MM.1S (cell line): ENCODE measurements around the gene PAAF1.

Experiments used
- DNase-seq: peaks from one replicate; pipeline ENCODE4 v3.0.0-alpha.2; 2015
- H2AFZ ChIP-seq: fragments of 300-600 bp; sonication (generic); 2 replicates; pipeline ENCODE4 v1.6.0; 2016; ENCODE audit warnings: antibody characterized with exemption, low read length
- H3F3A ChIP-seq: fragments of 300-600 bp; sonication (generic); 2 replicates; pipeline ENCODE4 v1.6.1; 2016; ENCODE audit warnings: mild to moderate bottlenecking, antibody characterized with exemption, low read length, moderate library complexity, mixed read lengths; ENCODE audit not compliant: insufficient read depth
- H3K27ac ChIP-seq: fragments of 300-600 bp; sonication (generic); 2 replicates; pipeline ENCODE4 v1.5.1; 2016; ENCODE audit warnings: mild to moderate bottlenecking, low read length
- H3K27me3 ChIP-seq: fragments of 300-600 bp; sonication (generic); replicated peaks from 2 replicates; pipeline ENCODE4 v1.6.0; 2016; ENCODE audit warnings: low read length; ENCODE audit not compliant: insufficient read depth
- H3K36me3 ChIP-seq: fragments of 300-600 bp; sonication (generic); replicated peaks from 2 replicates; pipeline ENCODE4 v1.6.1; 2016; ENCODE audit warnings: mild to moderate bottlenecking, low read length, mixed read lengths; ENCODE audit not compliant: insufficient read depth
- H3K4me1 ChIP-seq: fragments of 300-600 bp; sonication (generic); 2 replicates; pipeline ENCODE4 v1.6.1; 2016; ENCODE audit warnings: low read length, mixed read lengths
- H3K4me2 ChIP-seq: fragments of 300-600 bp; sonication (generic); 2 replicates; pipeline ENCODE4 v1.6.0; 2016; ENCODE audit warnings: low read depth, low read length
- H3K4me3 ChIP-seq: fragments of 300-600 bp; sonication (generic); 2 replicates; pipeline ENCODE4 v1.5.1; 2016; ENCODE audit warnings: low read length, mixed read lengths
- H3K79me2 ChIP-seq: fragments of 300-600 bp; sonication (generic); 2 replicates; pipeline ENCODE4 v1.6.1; 2016; ENCODE audit warnings: mixed run types, low read length, mixed read lengths
- H3K9ac ChIP-seq: fragments of 300-600 bp; sonication (generic); 2 replicates; pipeline ENCODE4 v1.6.1; 2016; ENCODE audit warnings: low read length, mixed read lengths
- H3K9me2 ChIP-seq: fragments of 300-600 bp; sonication (generic); replicated peaks from 2 replicates; pipeline ENCODE4 v1.6.1; 2016; ENCODE audit warnings: mild to moderate bottlenecking, low read length, mixed read lengths; ENCODE audit not compliant: insufficient read depth
- H3K9me3 ChIP-seq: fragments of 300-600 bp; sonication (generic); replicated peaks from 2 replicates; pipeline ENCODE4 v1.6.1; 2016; ENCODE audit warnings: mild to moderate bottlenecking, low read length, mixed read lengths; ENCODE audit not compliant: insufficient read depth
- H4K20me1 ChIP-seq: fragments of 300-600 bp; sonication (generic); 2 replicates; pipeline ENCODE4 v1.6.1; 2016; ENCODE audit warnings: mild to moderate bottlenecking, low read length, moderate library complexity, mixed read lengths; ENCODE audit not compliant: insufficient read depth
- EZH2 ChIP-seq: fragments of 300-600 bp; sonication (generic); optimal IDR thresholded peaks from 2 replicates; pipeline ENCODE3; 2017; ENCODE audit warnings: low read depth, mild to moderate bottlenecking, antibody characterized with exemption, low read length, mixed read lengths
- EZH2phosphoT487 ChIP-seq: fragments of 300-600 bp; sonication (generic); IDR thresholded peaks from 2 replicates; pipeline ENCODE4 v1.6.1; 2018; ENCODE audit warnings: antibody characterized with exemption, low read length
- TF ChIP-seq, protein P1 (sequence below): fragments of 300-600 bp; sonication (generic); IDR thresholded peaks from 2 replicates; pipeline ENCODE4 v1.5.1; 2016; ENCODE audit warnings: antibody characterized with exemption, low read length, mixed read lengths

The PAAF1 gene

DNA sequence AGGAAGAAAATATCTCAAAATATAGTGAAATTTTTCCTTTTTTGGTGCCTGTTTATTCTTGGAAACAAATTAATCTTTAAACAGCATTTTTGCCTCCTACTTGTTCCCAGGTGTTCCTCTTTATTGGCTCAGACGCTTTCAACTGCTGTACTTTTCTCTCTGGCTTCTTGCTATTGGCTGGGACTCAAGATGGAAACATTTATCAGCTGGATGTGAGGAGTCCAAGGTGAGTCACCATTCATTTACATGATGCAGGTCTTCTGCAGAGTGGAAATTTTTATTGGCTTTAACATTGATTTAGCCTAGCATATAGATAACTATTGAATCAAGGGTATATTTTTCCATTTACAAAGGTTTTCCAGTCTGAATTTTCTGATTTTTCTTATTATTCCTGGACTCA is 39.6 kb downstream of the PAAF1 start:
- H3K4me2 ChIP-seq, result no peak overlapping the region
- no peak for DNase-seq
- no peaks in the 10 kb centered on the region for H3K36me3 ChIP-seq
- H3K79me2 ChIP-seq, result no peaks in the 10 kb centered on the region
- H3K9ac ChIP-seq, result no peak overlapping the region
- TF ChIP-seq EZH2 (no peak), EZH2phosphoT487 (no peak)
- TF ChIP-seq, protein P1, sequence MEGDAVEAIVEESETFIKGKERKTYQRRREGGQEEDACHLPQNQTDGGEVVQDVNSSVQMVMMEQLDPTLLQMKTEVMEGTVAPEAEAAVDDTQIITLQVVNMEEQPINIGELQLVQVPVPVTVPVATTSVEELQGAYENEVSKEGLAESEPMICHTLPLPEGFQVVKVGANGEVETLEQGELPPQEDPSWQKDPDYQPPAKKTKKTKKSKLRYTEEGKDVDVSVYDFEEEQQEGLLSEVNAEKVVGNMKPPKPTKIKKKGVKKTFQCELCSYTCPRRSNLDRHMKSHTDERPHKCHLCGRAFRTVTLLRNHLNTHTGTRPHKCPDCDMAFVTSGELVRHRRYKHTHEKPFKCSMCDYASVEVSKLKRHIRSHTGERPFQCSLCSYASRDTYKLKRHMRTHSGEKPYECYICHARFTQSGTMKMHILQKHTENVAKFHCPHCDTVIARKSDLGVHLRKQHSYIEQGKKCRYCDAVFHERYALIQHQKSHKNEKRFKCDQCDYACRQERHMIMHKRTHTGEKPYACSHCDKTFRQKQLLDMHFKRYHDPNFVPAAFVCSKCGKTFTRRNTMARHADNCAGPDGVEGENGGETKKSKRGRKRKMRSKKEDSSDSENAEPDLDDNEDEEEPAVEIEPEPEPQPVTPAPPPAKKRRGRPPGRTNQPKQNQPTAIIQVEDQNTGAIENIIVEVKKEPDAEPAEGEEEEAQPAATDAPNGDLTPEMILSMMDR, result no peak
- no peaks in the 10 kb centered on the region for H3K4me1 ChIP-seq
- H3K9me2 ChIP-seq, result no peaks in the 10 kb centered on the region
- no peak overlapping the region for H2AFZ ChIP-seq
- no peaks in the 10 kb centered on the region for H3F3A ChIP-seq
- H4K20me1 ChIP-seq, result no peaks in the 10 kb centered on the region
- no peaks in the 10 kb centered on the region for H3K9me3 ChIP-seq
- no peak overlapping the region for H3K4me3 ChIP-seq
- H3K27ac ChIP-seq, result no peak overlapping the region
- no peaks in the 10 kb centered on the region for H3K27me3 ChIP-seq

DNA sequence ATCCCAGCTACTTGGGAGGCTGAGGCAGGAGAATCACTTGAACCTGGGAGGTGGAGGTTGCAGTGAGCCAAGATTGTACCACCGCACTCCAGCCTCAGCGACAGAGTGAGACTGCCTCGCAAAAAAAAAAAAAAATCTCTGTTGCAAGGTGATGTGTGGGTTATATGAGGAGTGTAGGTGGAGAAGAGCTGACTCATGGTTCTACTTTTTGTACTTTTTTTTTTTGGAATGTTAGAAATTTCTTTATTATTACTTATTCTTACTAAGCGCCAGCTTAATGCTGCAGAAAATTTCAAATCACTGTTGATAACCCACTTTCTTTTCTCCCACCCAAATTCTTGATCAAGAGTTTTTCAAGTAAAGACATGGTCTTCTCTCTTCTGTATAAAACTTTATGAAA is 44.4 kb downstream of the PAAF1 start:
- H3K9me3 ChIP-seq, result no peaks in the 10 kb centered on the region
- no peak overlapping the region for H3K27ac ChIP-seq
- no peak for DNase-seq
- no peaks in the 10 kb centered on the region for H3F3A ChIP-seq
- no peaks in the 10 kb centered on the region for H3K9me2 ChIP-seq
- H3K9ac ChIP-seq, result no peak overlapping the region
- no peaks in the 10 kb centered on the region for H3K79me2 ChIP-seq
- no peak overlapping the region for H2AFZ ChIP-seq
- no peak overlapping the region for H3K4me2 ChIP-seq
- TF ChIP-seq EZH2 (no peak), EZH2phosphoT487 (no peak)
- TF ChIP-seq, protein P1, result no peak
- no peaks in the 10 kb centered on the region for H3K4me1 ChIP-seq
- H4K20me1 ChIP-seq, result no peaks in the 10 kb centered on the region
- H3K27me3 ChIP-seq, result no peaks in the 10 kb centered on the region
- H3K36me3 ChIP-seq, result no peaks in the 10 kb centered on the region
- H3K4me3 ChIP-seq, result no peak overlapping the region

DNA sequence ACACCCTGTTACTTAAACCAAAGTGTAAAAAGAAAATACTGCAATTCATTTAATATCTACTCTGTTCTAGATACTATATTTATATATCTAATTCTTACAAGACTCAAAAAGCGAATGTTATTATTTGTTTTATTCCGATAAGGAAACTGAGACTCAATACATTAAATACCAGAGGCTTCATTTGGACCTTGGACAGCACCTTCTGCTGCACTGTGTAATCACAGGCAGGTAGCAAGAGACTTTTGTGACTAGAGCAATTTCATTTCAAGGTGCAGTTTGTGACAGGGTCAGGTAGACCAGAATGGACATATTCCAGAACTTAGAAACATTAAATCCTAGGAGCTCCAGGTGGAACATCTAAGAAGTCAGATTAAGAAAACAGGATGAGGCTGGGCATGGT is 52.6 kb downstream of the PAAF1 start:
- no peaks in the 10 kb centered on the region for H3K27me3 ChIP-seq
- TF ChIP-seq EZH2phosphoT487, result no peak
- TF ChIP-seq, protein P1, result no peak
- no peak for TF ChIP-seq EZH2
- H3K4me2 ChIP-seq, result no peak overlapping the region
- H3K9me3 ChIP-seq, result no peaks in the 10 kb centered on the region
- no peaks in the 10 kb centered on the region for H3K9me2 ChIP-seq
- H3K4me1 ChIP-seq, result no peaks in the 10 kb centered on the region
- H4K20me1 ChIP-seq, result no peaks in the 10 kb centered on the region
- H3K36me3 ChIP-seq, result no peaks in the 10 kb centered on the region
- no peak overlapping the region for H3K9ac ChIP-seq
- DNase-seq, result no peak
- no peaks in the 10 kb centered on the region for H3F3A ChIP-seq
- no peak overlapping the region for H2AFZ ChIP-seq
- H3K4me3 ChIP-seq, result no peak overlapping the region
- no peaks in the 10 kb centered on the region for H3K79me2 ChIP-seq
- no peak overlapping the region for H3K27ac ChIP-seq
